SU-DHL-6 (cell line): ENCODE results near the gene EGLN1.

Experiments
- H2AFZ ChIP-seq: fragments of 200-600 bp; sonication (generic); 2 replicates; pipeline ENCODE4 v1.6.1; 2014; ENCODE audit warnings: low read depth, mild to moderate bottlenecking, moderate library complexity, mixed read lengths, antibody characterized with exemption, low read length; ENCODE audit not compliant: severe bottlenecking
- H3F3A ChIP-seq: fragments of 200-600 bp; shearing (Covaris generic); 2 replicates; pipeline ENCODE4 v1.6.0; 2016; ENCODE audit warnings: antibody characterized with exemption, mild to moderate bottlenecking; ENCODE audit not compliant: insufficient read depth
- H3K27ac ChIP-seq: fragments of 200-600 bp; sonication (generic); 2 replicates; pipeline ENCODE4 v1.5.1; 2016; ENCODE audit warnings: low read depth, mild to moderate bottlenecking, low read length, moderate library complexity, mixed read lengths
- H3K27me3 ChIP-seq: fragments of 200-600 bp; sonication (generic), shearing (Covaris generic); 2 replicates; pipeline ENCODE4 v1.6.0; 2014; ENCODE audit warnings: mild to moderate bottlenecking, low read length
- H3K36me3 ChIP-seq: fragments of 200-600 bp; sonication (generic); 2 replicates; pipeline ENCODE4 v1.6.1; 2014; ENCODE audit warnings: mild to moderate bottlenecking, low read length, mixed read lengths
- H3K4me2 ChIP-seq: fragments of 300-600, 200-600 bp; shearing (Covaris generic), sonication (generic); 2 replicates; pipeline ENCODE4 v1.6.0; 2014; ENCODE audit warnings: low read length, low read depth, mild to moderate bottlenecking; ENCODE audit not compliant: poor library complexity, severe bottlenecking
- H3K4me3 ChIP-seq: fragments of 200-600 bp; sonication (generic); 2 replicates; pipeline ENCODE4 v1.5.1; 2014; ENCODE audit warnings: antibody characterized with exemption, low read length, mild to moderate bottlenecking, mixed read lengths; ENCODE audit not compliant: insufficient read depth, poor library complexity, severe bottlenecking
- H3K79me2 ChIP-seq: fragments of 200-600 bp; sonication (generic); 2 replicates; pipeline ENCODE4 v1.6.1; 2014; ENCODE audit warnings: mild to moderate bottlenecking, low read length, moderate library complexity; ENCODE audit not compliant: insufficient read depth
- H3K9ac ChIP-seq: fragments of 200-600 bp; sonication (generic); 2 replicates; pipeline ENCODE4 v1.7.0; 2014; ENCODE audit warnings: mild to moderate bottlenecking, low read length
- H3K9me2 ChIP-seq: fragments of 200-600 bp; sonication (generic); replicated peaks from 2 replicates; pipeline ENCODE4 v1.6.1; 2014; ENCODE audit warnings: low read length; ENCODE audit not compliant: insufficient read depth
- H3K9me3 ChIP-seq: fragments of 200-600 bp; sonication (generic); 2 replicates; pipeline ENCODE4 v1.6.1; 2014; ENCODE audit warnings: low read length, mixed read lengths; ENCODE audit not compliant: insufficient read depth
- H4K20me1 ChIP-seq: fragments of 200-600 bp; sonication (generic); 2 replicates; pipeline ENCODE4 v1.6.1; 2014; ENCODE audit warnings: low read depth, mild to moderate bottlenecking, antibody characterized with exemption, low read length, moderate library complexity, mixed read lengths
- CTCF ChIP-seq: fragments of 200-600 bp; sonication (generic); IDR thresholded peaks from one replicate; pipeline ENCODE4 v1.5.1; 2017; ENCODE audit warnings: antibody characterized with exemption, mild to moderate bottlenecking, low read length, moderate library complexity; ENCODE audit not compliant: insufficient read depth, poor library complexity, severe bottlenecking
- EZH2phosphoT487 ChIP-seq: fragments of 200-600 bp; sonication (generic), shearing (Covaris generic); conservative IDR thresholded peaks from 2 replicates; pipeline ENCODE4 v1.6.1; 2018; ENCODE audit warnings: mild to moderate bottlenecking, antibody characterized with exemption, low read length, moderate library complexity, mixed read lengths

EGLN1 gene

GRCh38 chr1:231420299-231420958, 1.7 kb downstream of the EGLN1 start:
- Histone ChIP-seq H3K27me3 (no peaks in the 10 kb centered on the region), H3K9me2 (no peaks in the 10 kb centered on the region), H3K79me2 (peaks cover 11% of the 10 kb centered on the region; the same call in 1 of the 2 replicates), H3K36me3 (peaks cover 4% of the 10 kb centered on the region; the same call in 1 of the 2 replicates), H3K4me3 (peak overlapping the region; percentile 62), H4K20me1 (peaks cover 27% of the 10 kb centered on the region), H3K27ac (no peak overlapping the region), H3K4me2 (peak overlapping the region; percentile 74), H3K9me3 (no peaks in the 10 kb centered on the region), H3F3A (peaks cover 15% of the 10 kb centered on the region; the same call in 1 of the 2 replicates), H2AFZ (peak overlapping the region; percentile 45), H3K9ac (peak overlapping the region; percentile 64)
- TF ChIP-seq EZH2phosphoT487: no peak
- no peak for TF ChIP-seq CTCF

GRCh38 chr1:231419738-231420298, 2.3 kb downstream of the EGLN1 start:
- no peaks in the 10 kb centered on the region for H3K27me3 ChIP-seq
- TF ChIP-seq CTCF (no peak), EZH2phosphoT487 (no peak)
- H4K20me1 ChIP-seq: peaks cover 27% of the 10 kb centered on the region
- H3K79me2 ChIP-seq: peaks cover 11% of the 10 kb centered on the region; the same call in 1 of the 2 replicates
- H3K27ac ChIP-seq: no peak overlapping the region
- no peaks in the 10 kb centered on the region for H3K9me3 ChIP-seq
- peaks cover 4% of the 10 kb centered on the region; the same call in 1 of the 2 replicates for H3K36me3 ChIP-seq
- peaks cover 15% of the 10 kb centered on the region; the same call in 1 of the 2 replicates for H3F3A ChIP-seq
- H3K9me2 ChIP-seq: no peaks in the 10 kb centered on the region
- peak overlapping the region; percentile 62 for H3K4me3 ChIP-seq
- peak overlapping the region; percentile 64 for H3K9ac ChIP-seq
- H2AFZ ChIP-seq: peak overlapping the region; percentile 3
- H3K4me2 ChIP-seq: peak overlapping the region; percentile 74

- Histone ChIP-seq H3F3A (peaks cover 15% of the 10 kb centered on the region; the same call in 1 of the 2 replicates), H3K9me2 (no peaks in the 10 kb centered on the region), H3K27me3 (no peaks in the 10 kb centered on the region), H3K79me2 (peaks cover 11% of the 10 kb centered on the region; the same call in 1 of the 2 replicates), H3K4me3 (no peak overlapping the region), H3K4me2 (peak overlapping the region; percentile 74), H3K9me3 (no peaks in the 10 kb centered on the region), H3K9ac (no peak overlapping the region; the same call in 1 of the 2 replicates), H3K27ac (no peak overlapping the region), H4K20me1 (peaks cover 27% of the 10 kb centered on the region), H2AFZ (no peak overlapping the region), H3K36me3 (peaks cover 4% of the 10 kb centered on the region; the same call in 1 of the 2 replicates)
- no peak for TF ChIP-seq CTCF
- no peak for TF ChIP-seq EZH2phosphoT487
These were observed 2.9 kb downstream of the EGLN1 start for GRCh38 chr1:231419147-231419546.
